Neuron (in vitro differentiated cells): ENCODE measurements around the gene TGM1.

Source experiments
- H2AFZ ChIP-seq: one replicate; pipeline ENCODE4 v1.6.1; 2013; ENCODE audit warnings: low read depth, mild to moderate bottlenecking, inconsistent platforms, low read length, moderate library complexity
- H3K27me3 ChIP-seq: one replicate; pipeline ENCODE4 v1.6.1; 2013; ENCODE audit warnings: low read length; ENCODE audit not compliant: insufficient read depth
- H3K36me3 ChIP-seq: one replicate; pipeline ENCODE4 v1.6.1; 2013; ENCODE audit warnings: low read length; ENCODE audit not compliant: insufficient read depth
- H3K4me1 ChIP-seq: one replicate; pipeline ENCODE4 v1.6.1; 2013; ENCODE audit warnings: low read length; ENCODE audit not compliant: insufficient read depth
- H3K4me3 ChIP-seq: 2 replicates; pipeline ENCODE4 v1.5.1; 2013; ENCODE audit warnings: mild to moderate bottlenecking, low read length, moderate library complexity
- H3K9me3 ChIP-seq: one replicate; pipeline ENCODE4 v1.6.1; 2013; ENCODE audit warnings: low read length

TGM1 gene

DNA sequence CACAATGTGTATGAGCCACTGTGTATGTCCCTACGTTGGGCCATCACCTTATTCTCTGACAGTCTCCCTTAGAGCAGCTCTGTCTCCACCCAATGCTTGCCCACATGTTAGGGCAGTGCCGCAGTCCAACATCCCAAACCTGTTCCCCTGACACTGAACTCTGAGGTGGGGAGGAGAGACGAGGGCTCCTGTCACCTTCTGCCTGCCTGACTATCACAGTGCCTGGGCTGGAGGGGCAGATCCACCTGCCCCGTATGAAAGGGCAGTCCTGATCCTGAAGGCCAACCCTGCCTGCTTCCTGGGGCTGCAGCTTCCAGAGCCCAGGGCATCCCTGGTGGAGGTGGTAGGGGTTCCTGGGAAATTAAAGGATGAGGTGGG lies 2.2 kb downstream of the TGM1 start:
- Histone ChIP-seq H3K4me3 (no peak overlapping the region), H3K9me3 (no peaks in the 10 kb centered on the region), H3K27me3 (no peaks in the 10 kb centered on the region), H3K36me3 (no peaks in the 10 kb centered on the region), H3K4me1 (no peaks in the 10 kb centered on the region), H2AFZ (no peak overlapping the region)

DNA sequence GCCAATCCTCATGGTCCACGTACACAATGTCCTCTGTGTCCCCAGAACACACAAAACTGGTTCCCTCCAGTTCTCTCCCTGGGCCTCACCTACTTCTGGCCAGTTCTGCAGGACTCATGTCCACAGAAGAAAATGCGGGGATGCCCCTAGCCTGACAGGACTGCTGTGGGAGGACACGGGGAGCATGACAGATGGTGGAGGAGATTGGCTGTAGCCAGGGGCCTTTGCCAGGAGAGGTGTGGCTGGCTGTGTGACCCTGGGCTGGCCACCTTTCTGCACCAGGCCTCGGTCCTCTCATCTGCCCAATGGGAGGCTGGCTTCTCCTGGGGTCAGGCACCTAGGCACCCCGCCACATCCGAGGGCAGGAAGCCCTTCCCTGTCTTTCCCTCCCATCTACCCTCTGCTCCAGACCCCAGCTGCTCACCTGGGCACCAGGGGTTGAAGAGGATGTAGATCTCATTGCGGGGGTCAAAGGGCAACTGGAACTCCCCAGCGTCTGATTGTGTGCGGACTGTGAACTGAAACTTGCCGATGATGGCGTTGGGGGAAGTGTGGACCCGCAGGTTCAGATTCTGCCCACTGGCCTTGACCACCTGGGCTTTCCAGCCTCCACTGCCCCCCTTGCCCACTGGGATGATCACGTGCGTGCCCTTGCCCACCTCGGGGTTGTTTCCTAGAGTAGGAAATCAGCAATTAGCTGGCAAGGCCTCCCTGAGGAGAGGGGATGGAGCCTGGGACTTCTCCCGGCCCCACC lies 2.8 kb downstream of the TGM1 start:
- Histone ChIP-seq H2AFZ (no peak overlapping the region), H3K4me1 (no peaks in the 10 kb centered on the region), H3K27me3 (no peaks in the 10 kb centered on the region), H3K36me3 (no peaks in the 10 kb centered on the region), H3K9me3 (no peaks in the 10 kb centered on the region), H3K4me3 (no peak overlapping the region)

DNA sequence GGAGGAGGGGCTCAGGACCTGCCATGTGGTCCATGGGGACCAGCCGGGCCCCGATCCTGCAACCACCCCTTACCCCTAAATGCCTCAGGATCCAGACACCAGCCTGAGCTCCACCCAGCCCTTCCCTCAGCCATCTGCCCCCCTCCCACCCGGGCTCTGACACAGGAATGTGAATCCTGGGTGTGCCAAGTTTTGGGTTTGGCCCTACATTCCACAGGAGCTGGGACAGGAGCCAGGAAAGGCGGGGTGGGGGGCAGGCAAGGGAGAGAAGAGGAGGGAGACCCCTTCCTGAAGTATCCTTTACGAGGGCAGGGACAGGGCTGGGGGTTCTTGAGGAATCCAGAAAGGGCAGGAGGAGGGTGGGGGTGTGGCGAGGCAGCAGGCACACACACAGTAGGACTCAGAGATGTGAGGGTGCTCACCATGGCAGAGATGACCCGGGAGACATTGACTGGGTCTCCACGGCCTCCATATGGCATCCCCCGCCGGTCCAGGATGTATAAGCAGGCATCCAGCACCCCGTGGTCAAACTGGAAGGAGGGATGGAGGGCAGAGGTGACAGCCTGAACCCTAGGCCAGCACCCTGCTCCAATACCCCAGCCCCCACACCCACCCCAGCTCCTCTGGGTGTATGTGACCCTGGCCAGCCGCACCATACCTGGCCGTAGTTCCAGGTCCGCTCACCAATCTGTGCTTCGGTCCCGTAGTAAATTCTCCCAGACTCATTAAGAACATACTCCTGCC lies 3.5 kb downstream of the TGM1 start:
- Histone ChIP-seq H3K9me3 (no peaks in the 10 kb centered on the region), H3K4me1 (no peaks in the 10 kb centered on the region), H2AFZ (no peak overlapping the region), H3K4me3 (no peak overlapping the region), H3K36me3 (no peaks in the 10 kb centered on the region), H3K27me3 (no peaks in the 10 kb centered on the region)

DNA sequence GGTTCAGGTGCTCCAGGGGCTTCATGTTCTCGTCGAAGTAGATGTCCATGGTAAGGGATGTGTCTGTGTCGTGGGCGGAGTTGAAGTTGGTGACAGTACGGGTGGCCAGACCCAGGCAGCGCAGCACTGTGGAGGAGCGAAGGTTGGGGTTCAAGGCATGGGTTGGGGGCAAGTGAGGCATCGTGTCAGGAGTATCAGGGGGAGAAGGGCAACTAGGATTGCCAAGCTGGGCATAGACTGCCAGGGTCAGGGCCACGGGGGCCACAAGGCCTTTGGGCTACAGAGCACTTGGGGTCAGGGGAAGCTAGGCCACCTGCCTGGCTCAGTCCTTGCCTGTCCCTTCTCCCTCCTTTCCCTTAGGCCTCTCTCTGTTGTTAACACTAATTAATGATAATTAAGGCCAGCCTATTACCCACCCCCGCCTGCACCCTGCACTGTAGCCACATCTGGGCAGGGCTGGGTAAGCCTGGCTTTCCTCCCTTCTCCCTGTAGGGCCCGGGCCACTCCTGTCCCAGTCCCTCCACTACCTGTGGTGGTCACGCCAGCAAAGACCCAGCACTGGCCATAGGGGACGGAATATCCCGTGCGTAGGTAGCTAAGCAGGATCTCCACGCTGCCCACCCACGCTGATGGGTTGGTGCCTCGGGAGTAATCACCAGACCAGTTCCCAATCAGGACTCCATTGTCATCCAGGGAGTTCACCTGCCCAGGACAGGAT lies 4.3 kb downstream of the TGM1 start:
- no peak overlapping the region for H3K4me3 ChIP-seq
- H3K27me3 ChIP-seq = no peaks in the 10 kb centered on the region
- no peak overlapping the region for H2AFZ ChIP-seq
- no peaks in the 10 kb centered on the region for H3K36me3 ChIP-seq
- H3K9me3 ChIP-seq = no peaks in the 10 kb centered on the region
- H3K4me1 ChIP-seq = no peaks in the 10 kb centered on the region

DNA sequence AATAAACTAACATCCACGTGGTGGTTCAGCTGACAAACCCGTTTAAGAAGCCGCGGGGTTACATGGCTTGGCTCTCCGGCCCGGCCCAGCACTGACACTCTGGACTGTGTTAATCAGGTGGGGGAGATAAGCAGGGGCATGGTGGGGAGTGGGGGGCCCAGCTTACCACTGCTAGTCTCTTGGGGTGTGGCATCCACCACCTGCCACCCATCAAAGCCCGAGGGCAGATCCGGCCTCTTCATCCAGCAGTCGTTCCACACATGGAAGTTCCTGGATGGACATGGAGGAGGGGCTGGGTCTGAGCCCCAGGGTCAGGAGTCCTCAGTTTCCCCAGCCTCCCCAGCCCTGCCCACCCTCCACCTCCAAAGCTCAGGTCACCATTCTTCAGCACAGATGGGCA lies 4.9 kb downstream of the TGM1 start:
- Histone ChIP-seq H2AFZ (no peak overlapping the region), H3K4me3 (no peak overlapping the region), H3K36me3 (no peaks in the 10 kb centered on the region), H3K27me3 (no peaks in the 10 kb centered on the region), H3K4me1 (no peaks in the 10 kb centered on the region), H3K9me3 (no peaks in the 10 kb centered on the region)

DNA sequence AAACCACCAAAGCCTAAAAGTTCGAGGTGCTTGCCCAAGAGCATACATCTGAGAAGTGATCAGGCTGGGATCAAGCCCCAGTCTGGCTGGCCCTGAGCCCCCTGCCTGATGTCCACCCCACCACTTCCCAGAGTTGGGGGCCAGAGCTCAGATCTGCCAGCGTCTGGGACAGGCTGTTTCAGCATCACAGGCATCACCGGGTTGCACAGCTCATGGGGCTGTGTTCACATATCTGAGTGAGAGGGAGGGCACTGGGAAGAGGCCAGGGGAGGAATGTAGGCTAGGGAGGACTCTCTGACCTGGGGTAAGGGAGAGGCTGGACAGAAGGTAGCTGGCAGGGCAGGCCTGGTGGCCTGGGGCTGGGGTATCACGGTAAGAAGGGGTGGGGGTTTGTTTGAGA lies 6.0 kb downstream of the TGM1 start:
- H3K9me3 ChIP-seq = no peaks in the 10 kb centered on the region
- H3K36me3 ChIP-seq = no peaks in the 10 kb centered on the region
- no peak overlapping the region for H3K4me3 ChIP-seq
- no peak overlapping the region for H2AFZ ChIP-seq
- H3K27me3 ChIP-seq = no peaks in the 10 kb centered on the region
- no peaks in the 10 kb centered on the region for H3K4me1 ChIP-seq

DNA sequence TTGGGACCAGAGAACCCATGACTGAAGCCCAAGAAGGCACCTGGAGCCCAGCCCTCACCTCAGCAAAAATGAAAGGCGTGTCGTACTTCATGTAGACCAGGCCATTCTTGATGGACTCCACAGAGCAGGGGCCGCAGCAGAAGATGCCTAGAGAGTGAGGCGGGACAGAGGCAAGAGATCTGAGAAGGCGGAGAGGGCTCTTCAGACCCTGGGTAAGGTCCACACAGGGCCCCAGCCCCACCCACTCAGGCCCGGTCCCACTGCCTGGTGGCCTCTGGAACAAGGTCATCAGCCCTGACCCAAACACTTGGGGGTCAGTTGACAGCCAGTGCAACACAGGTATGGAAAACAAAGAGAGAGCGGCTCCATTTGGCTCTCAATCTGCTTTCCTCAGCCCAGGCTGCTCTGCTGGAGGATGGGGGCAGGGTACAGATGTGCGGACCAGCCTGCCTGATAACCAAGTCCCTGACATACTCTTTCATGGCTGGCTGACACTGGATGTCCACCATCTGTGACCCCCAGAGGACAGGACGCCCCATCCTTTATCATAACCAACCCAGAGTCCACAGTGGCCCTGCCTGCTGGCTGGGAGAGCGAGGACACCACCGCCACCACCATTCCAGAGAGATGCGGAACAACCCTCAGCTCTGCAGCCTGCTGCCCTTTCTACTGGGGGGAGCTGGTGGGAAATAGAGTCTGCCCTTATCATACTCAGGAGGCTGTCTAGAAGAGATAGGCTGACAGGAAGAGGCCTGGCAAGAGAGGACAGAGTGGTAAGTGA lies 6.9 kb downstream of the TGM1 start:
- H2AFZ ChIP-seq = no peak overlapping the region
- H3K27me3 ChIP-seq = no peaks in the 10 kb centered on the region
- H3K4me1 ChIP-seq = no peaks in the 10 kb centered on the region
- H3K4me3 ChIP-seq = no peak overlapping the region
- H3K36me3 ChIP-seq = no peaks in the 10 kb centered on the region
- H3K9me3 ChIP-seq = no peaks in the 10 kb centered on the region

DNA sequence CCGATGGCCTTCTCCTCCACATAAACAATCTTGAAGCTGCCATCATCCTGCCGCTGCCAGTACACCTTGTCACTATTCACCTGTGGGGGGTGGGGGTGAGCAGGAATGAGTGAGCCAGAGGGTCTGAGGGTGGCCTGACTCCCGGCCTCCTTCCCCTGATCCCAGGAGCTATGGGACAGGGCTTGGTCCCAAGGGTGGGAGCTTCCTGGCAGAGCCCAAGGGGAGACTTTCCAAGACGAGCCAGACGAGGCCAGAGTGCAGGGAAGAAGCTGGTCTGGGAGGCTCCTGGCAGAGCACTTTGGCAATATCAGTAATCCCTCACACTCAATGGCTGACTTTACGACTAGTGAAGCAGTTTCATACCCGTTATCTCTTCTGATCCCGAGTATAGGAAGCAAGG lies 7.5 kb downstream of the TGM1 start:
- Histone ChIP-seq H3K4me3 (no peak overlapping the region), H3K9me3 (no peaks in the 10 kb centered on the region), H2AFZ (no peak overlapping the region), H3K4me1 (no peaks in the 10 kb centered on the region), H3K27me3 (no peaks in the 10 kb centered on the region), H3K36me3 (no peaks in the 10 kb centered on the region)

DNA sequence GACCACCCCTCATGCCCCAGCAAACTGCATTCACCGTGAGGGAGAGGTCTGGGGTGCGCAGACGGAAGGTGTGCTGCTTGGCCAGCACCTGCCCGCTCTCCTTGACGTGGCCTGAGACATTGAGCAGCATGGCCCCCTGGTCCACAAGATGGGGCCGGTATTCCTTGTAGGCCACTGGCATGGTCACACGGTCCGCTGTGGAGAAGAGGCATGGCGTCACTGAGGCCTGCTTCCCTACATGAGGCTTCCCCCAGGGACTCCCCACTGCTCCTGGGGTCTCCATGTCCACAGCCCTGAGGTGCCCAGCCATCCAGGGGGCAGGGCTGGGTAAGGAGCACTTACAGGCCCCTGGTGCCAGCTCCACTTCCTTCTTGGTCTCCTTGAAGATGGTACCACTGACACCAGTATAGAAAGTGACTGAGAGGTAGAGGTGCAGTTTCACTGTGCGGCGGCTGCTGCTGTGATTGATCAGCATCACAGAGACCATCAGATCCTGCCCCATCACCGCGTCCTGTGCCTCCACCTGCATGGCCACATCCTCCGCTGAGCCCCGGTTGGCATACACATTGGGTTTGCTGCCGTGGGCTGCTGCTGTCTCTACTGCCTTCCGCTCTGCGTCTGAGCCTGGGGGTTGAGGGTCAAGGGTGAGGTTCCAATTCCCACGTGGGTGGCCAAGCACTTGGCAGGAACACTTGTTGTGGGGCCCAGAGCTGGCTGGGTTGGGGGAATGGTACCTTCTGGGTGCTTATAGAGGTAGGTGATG lies 8.2 kb downstream of the TGM1 start:
- H3K27me3 ChIP-seq = no peaks in the 10 kb centered on the region

DNA sequence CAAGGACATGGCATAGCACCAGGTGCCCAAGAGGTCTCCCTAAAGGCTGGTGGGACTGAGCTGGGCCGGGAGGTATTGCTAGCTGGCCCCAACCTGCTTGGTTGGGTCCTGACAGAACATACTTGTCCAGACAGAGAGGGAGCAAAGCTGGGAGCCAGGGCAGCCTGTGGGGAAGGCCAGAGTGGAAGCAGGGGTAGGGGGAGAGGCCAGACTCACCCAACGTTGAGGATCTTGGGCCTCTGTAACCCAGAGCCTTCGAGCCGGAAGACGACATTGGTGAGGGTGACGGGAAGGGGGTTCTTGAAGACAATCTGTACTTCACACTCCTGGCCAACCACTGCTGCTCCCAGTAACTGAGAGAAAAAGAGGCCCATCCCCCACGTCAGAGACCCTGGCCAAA lies 9.0 kb downstream of the TGM1 start:
- Histone ChIP-seq H3K9me3 (no peaks in the 10 kb centered on the region), H3K4me1 (no peaks in the 10 kb centered on the region), H2AFZ (no peak overlapping the region), H3K27me3 (no peaks in the 10 kb centered on the region), H3K4me3 (no peak overlapping the region), H3K36me3 (no peaks in the 10 kb centered on the region)

More for the DNA sequence above, 8.2 kb downstream of the TGM1 start:
- Histone ChIP-seq H3K4me3 (no peak overlapping the region), H3K4me1 (no peaks in the 10 kb centered on the region), H3K9me3 (no peaks in the 10 kb centered on the region), H2AFZ (no peak overlapping the region), H3K36me3 (no peaks in the 10 kb centered on the region)

DNA sequence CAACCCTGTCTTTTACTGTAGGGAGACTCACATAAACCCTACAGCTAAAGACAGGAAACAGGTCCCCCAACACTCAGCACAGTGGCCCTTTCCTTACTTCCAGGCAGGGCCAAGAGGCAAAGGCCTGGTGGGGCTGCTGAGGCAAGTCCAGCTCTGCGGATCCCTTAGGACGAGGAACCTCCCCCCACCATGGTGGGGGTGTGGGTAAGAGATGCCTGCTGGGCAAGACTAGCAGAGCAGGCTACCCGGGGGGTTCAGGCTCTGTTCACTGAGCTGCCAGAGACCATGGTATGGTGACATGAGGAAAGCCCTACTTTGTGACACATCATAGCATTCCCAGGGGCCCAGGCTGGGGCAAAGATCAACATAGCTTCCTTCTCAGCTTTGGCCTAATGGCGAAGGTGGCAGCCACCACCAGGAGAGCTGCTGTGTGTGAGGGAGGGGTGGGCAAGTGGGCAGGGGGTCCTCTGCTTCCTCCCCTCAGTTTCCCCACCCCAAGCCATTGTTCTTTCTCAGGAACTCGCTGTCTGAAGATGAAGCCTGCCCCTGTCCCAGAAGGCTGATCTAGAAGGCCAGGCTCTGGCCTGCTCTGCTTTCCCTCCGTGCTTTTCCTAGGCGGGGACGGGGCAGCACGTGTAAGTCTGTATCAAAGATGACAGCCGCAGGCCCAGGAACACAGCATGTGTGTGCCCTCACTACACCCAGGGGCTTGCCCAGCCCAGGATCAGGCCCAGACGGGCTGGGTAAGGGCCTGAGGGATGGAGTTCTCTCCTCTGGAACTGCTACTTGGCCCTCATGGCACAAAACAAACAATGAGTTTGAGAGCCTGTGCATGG lies 10.5 kb downstream of the TGM1 start:
- no peak overlapping the region for H3K4me3 ChIP-seq

DNA sequence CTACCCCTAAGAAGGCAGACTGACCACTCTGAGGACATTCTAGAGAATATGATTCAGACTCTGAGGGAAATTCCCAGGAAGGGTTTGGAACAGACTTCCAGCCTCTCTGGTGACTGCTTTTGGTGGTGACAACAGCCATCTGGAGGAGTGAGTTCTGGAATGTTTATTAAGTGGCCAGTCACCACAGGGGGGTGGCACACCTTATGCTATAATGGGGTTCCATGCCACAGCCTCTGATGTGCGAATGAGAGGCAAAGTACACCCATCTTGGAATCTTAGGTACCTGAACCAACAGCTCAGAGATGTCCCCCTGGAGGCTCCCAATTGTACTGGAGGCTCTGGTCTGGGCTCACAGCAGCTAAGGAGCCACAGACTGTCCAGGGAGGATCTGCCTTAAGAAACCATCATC lies 11.1 kb downstream of the TGM1 start:
- Histone ChIP-seq H3K4me1 (no peaks in the 10 kb centered on the region), H3K27me3 (no peaks in the 10 kb centered on the region), H2AFZ (no peak overlapping the region), H3K36me3 (no peaks in the 10 kb centered on the region), H3K4me3 (no peak overlapping the region), H3K9me3 (no peaks in the 10 kb centered on the region)

More for the DNA sequence above, 10.5 kb downstream of the TGM1 start:
- Histone ChIP-seq H3K27me3 (no peaks in the 10 kb centered on the region), H3K9me3 (no peaks in the 10 kb centered on the region), H3K4me1 (no peaks in the 10 kb centered on the region), H2AFZ (no peak overlapping the region), H3K36me3 (no peaks in the 10 kb centered on the region)
